ENCODE data around the gene SLC39A2. TPM values are rescaled to one million over a fixed set of nuclear protein-coding genes. Genes with fewer than 3 reads are reported as not detected.
"Not testable (repeated sequence)": the region's sequence is repeated elsewhere in the genome, so short reads cannot be mapped to it uniquely, and the experiment has no call there.

The SLC39A2 gene
- not detected for polyA plus RNA-seq (2013)

DNA sequence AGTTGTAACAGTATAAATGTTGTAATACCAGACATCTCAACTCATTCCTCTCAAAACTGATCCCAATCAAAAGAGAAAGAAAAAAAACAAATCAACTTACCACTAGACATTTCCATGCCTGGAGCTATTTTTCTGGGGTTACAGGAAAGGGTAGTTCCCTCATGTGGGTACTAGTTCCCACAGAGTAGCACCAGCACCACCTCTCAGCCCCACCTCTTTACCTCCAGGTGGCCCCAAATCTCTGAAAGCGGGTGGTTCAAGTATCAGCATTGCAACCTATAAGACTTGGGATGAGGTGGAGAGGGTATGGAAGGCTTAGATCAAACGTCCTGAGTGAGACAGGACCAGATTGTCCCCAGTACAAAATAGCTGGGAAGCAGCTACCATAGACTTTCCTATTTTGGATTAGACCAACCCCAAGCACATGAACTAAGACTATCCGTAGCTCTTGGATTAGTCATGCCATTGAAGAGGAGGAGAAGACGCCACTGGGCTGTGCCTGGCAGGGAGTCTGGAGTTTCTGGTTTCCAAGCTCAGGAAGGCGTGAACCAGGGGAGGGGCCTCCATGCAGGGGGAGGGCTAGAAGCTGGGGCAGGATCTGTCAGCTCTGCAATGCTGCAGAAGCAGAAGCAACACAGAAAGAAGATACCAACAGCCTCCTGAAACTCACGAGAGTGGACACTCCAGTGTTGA, at the start of gene SLC39A2:
Gene SLC39A2 (plus strand): TSS at position 620 of the 693 bp plus-strand sequence. CDS start 154 bp downstream, outside the sequence.
- ChIA-PET POLR2A (interaction anchor here (0.5 kb wide), 1 partner anchor 157 kb away, joined by 3 read pairs; no protein-coding TSS in a partner anchor), CTCF (interaction anchor here (0.5 to 10.6 kb wide), 8 partner anchors 9 to 111 kb away, joined by 3 to 109 read pairs (median 3); partner anchors contain the start of gene METTL17)
- Histone ChIP-seq H3K4me3 (ENCODE audit: control insufficient read depth in 1 of 7, extremely low read depth in 1 of 7, insufficient read depth in 4 of 7, low read depth in 2 of 7, low read length in 6 of 7) (no peak within 1 kb of the TSS), H3K27ac (ENCODE audit: insufficient read depth in 1 of 2, low read depth in 1 of 2, low read length in 2 of 2, poor library complexity in 1 of 2, severe bottlenecking in 2 of 2) (no peak within 1 kb of the TSS), H3K4me1 (ENCODE audit: control extremely low read depth in 1 of 4, control insufficient read depth in 4 of 4, insufficient read depth in 4 of 4, low read length in 3 of 4) (no peaks in the 10 kb centered on the region), H3K9me3 (ENCODE audit: control extremely low read depth in 1 of 5, control insufficient read depth in 4 of 5, insufficient read depth in 2 of 5, low read depth in 1 of 5, low read length in 4 of 5) (no peaks in the 10 kb centered on the region), H3K27me3 (replicated peaks in 2 of 5; ENCODE audit: control insufficient read depth in 4 of 5, insufficient read depth in 5 of 5, low read length in 4 of 5) (no peaks in the 10 kb centered on the region), H3K36me3 (ENCODE audit: control insufficient read depth in 4 of 4, insufficient read depth in 4 of 4, low read length in 3 of 4) (peaks cover 12 to 37% (median 28%) of the 10 kb centered on the region in 4 experiments)
- 93% methylated on average over 4 of the region's 6 CpGs for WGBS (ENCODE audit: insufficient coverage)
- no peak for DNase-seq

DNA sequence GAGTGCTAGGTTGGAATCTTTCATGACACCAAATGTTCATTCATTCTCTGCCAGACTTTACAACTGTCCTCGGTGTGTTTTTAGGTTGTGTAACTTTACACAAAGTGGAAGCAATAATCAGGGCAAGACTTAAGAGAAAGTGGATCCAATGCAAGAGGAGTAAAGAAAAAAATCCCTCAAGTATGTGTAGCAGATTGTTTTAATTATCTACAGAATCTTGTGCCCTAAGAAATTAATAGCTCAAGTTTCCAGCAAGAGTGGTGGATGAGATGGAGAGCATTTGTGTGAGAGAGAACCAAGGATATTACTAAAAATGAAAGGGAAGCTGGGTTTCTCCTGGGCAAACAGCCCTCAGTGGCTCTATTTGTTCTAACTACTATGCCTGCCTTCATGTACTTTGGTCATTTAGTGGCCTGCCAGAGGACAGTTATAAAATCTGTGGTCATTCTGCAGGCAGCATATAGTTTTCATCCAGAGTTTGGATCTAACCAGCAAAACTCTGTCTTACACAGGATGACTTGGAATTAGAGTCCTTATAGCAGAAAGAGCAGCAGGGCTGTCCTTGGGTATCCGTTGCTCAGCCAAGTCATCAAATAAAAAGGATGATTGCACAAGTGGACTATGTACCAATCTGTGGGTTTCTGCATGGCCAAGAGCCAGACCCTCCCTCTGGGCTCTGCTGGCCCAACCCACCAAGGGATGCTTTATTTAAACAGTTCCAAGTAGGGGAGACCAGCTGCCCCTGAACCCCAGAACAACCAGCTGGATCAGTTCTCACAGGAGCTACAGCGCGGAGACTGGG, 44.2 kb upstream of the SLC39A2 start, which contains the start of gene RNASE2:
Gene RNASE2 (plus strand): TSS at position 752 of the 802 bp plus-strand sequence. CDS start 285 bp downstream, outside the sequence.
- WGBS (ENCODE audit: insufficient coverage) = 72% methylated on average over 3 of the region's 4 CpGs
- POLR2A ChIA-PET; H3K27ac ChIP-seq (ENCODE audit: insufficient read depth in 1 of 2, low read depth in 1 of 2, low read length in 2 of 2, poor library complexity in 1 of 2, severe bottlenecking in 2 of 2); H3K9me3 ChIP-seq (ENCODE audit: control extremely low read depth in 1 of 5, control insufficient read depth in 4 of 5, insufficient read depth in 2 of 5, low read depth in 1 of 5, low read length in 4 of 5); H3K36me3 ChIP-seq (ENCODE audit: control insufficient read depth in 4 of 4, insufficient read depth in 4 of 4, low read length in 3 of 4); H3K27me3 ChIP-seq (replicated peaks in 2 of 5; ENCODE audit: control insufficient read depth in 4 of 5, insufficient read depth in 5 of 5, low read length in 4 of 5): not testable (repeated sequence)
- Histone ChIP-seq H3K4me1 (ENCODE audit: control extremely low read depth in 1 of 4, control insufficient read depth in 4 of 4, insufficient read depth in 4 of 4, low read length in 3 of 4) (peaks cover 0 to 38% (median 6%) of the 10 kb centered on the region in 4 experiments), H3K4me3 (ENCODE audit: control insufficient read depth in 1 of 7, extremely low read depth in 1 of 7, insufficient read depth in 4 of 7, low read depth in 2 of 7, low read length in 6 of 7) (peak within 1 kb of the TSS in 1 of 7 experiments; percentile 21)
- peak in 2 of 3 donors; percentile 44 to 49 for DNase-seq
- CTCF ChIA-PET = interaction anchor here (0.9 to 1.5 kb wide), 2 partner anchors 16 to 21 kb away, joined by 4 read pairs; no protein-coding TSS in a partner anchor

DNA sequence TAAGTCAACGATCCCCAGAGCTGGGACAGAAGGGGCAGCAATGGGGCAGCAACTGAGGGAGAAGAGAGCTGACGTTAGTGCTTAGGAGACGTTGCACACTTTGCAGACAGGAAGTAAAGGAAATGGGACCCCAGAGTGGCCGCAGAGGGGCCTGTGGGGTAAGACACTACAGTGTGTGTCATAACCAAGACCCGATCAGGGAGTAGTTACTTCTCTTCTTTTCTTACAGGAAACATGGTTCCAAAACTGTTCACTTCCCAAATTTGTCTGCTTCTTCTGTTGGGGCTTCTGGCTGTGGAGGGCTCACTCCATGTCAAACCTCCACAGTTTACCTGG, 43.6 kb upstream of the SLC39A2 start:
- not testable (repeated sequence) for H3K36me3 ChIP-seq (ENCODE audit: control insufficient read depth in 4 of 4, insufficient read depth in 4 of 4, low read length in 3 of 4); H3K27me3 ChIP-seq (replicated peaks in 2 of 5; ENCODE audit: control insufficient read depth in 4 of 5, insufficient read depth in 5 of 5, low read length in 4 of 5); H3K27ac ChIP-seq (ENCODE audit: insufficient read depth in 1 of 2, low read depth in 1 of 2, low read length in 2 of 2, poor library complexity in 1 of 2, severe bottlenecking in 2 of 2); H3K9me3 ChIP-seq (ENCODE audit: control extremely low read depth in 1 of 5, control insufficient read depth in 4 of 5, insufficient read depth in 2 of 5, low read depth in 1 of 5, low read length in 4 of 5)
- 16% methylated on average over 5 of the region's 5 CpGs for WGBS (ENCODE audit: insufficient coverage)
- POLR2A ChIA-PET = interaction anchor here (0.6 kb wide), 1 partner anchor 186 kb away, joined by 5 read pairs; no protein-coding TSS in a partner anchor
- peak overlapping the region in 1 of 7 experiments; percentile 21 for H3K4me3 ChIP-seq (ENCODE audit: control insufficient read depth in 1 of 7, extremely low read depth in 1 of 7, insufficient read depth in 4 of 7, low read depth in 2 of 7, low read length in 6 of 7)
- CTCF ChIA-PET = interaction anchor here (0.9 to 1.5 kb wide), 3 partner anchors 15 to 22 kb away, joined by 4 read pairs; no protein-coding TSS in a partner anchor
- peak in 2 of 3 donors; percentile 33 to 38 for DNase-seq
- peaks cover 0 to 37% (median 6%) of the 10 kb centered on the region in 4 experiments for H3K4me1 ChIP-seq (ENCODE audit: control extremely low read depth in 1 of 4, control insufficient read depth in 4 of 4, insufficient read depth in 4 of 4, low read length in 3 of 4)

DNA sequence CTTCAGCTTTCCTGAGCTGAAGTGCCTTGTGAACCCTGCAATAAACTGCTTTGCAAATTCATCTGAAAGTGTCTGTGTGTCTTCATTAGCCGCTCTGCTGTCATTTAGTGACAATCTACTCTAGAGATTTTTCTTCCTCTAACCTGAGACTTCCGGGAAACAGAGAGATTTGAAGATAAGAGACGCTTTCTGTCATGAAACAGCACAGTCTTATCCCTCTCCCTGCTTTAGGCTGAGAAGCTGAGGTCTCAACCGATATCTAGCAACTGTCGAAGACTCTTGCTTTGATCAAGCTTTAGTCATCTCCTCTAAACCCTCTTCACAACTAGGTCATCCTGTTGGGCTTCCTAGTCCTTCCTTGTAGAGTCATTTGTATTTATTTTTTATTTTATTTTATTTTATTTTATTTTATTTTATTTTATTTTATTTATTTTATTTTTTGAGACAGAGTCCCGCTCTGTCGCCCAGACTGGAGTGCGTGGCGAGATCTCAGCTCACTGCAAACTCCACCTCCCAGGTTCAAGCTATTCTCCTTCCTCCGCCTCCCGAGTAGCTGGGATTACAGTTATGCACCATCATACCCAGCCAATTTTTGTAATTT, 42.6 kb upstream of the SLC39A2 start:
- no peaks in the 10 kb centered on the region for H3K36me3 ChIP-seq (ENCODE audit: control insufficient read depth in 4 of 4, insufficient read depth in 4 of 4, low read length in 3 of 4)
- H3K27ac ChIP-seq (ENCODE audit: insufficient read depth in 1 of 2, low read depth in 1 of 2, low read length in 2 of 2, poor library complexity in 1 of 2, severe bottlenecking in 2 of 2) = no peak overlapping the region
- ChIA-PET CTCF (interaction anchor here (0.9 kb wide), 1 partner anchor 15 kb away, joined by 4 read pairs; no protein-coding TSS in a partner anchor), POLR2A (no interaction called here)
- H3K4me3 ChIP-seq (ENCODE audit: control insufficient read depth in 1 of 7, extremely low read depth in 1 of 7, insufficient read depth in 4 of 7, low read depth in 2 of 7, low read length in 6 of 7) = no peak overlapping the region
- WGBS (ENCODE audit: insufficient coverage) = 94% methylated on average over 3 of the region's 11 CpGs
- no peaks in the 10 kb centered on the region for H3K27me3 ChIP-seq (replicated peaks in 2 of 5; ENCODE audit: control insufficient read depth in 4 of 5, insufficient read depth in 5 of 5, low read length in 4 of 5)
- DNase-seq = no peak
- no peaks in the 10 kb centered on the region for H3K9me3 ChIP-seq (ENCODE audit: control extremely low read depth in 1 of 5, control insufficient read depth in 4 of 5, insufficient read depth in 2 of 5, low read depth in 1 of 5, low read length in 4 of 5)
- peaks cover 0 to 42% (median 7%) of the 10 kb centered on the region in 4 experiments for H3K4me1 ChIP-seq (ENCODE audit: control extremely low read depth in 1 of 4, control insufficient read depth in 4 of 4, insufficient read depth in 4 of 4, low read length in 3 of 4)

GRCh38 chr14:20958946-20959345, 40.1 kb upstream of the SLC39A2 start:
- H3K36me3 ChIP-seq (ENCODE audit: control insufficient read depth in 4 of 4, insufficient read depth in 4 of 4, low read length in 3 of 4); POLR2A ChIA-PET; H3K27me3 ChIP-seq (replicated peaks in 2 of 5; ENCODE audit: control insufficient read depth in 4 of 5, insufficient read depth in 5 of 5, low read length in 4 of 5); H3K4me3 ChIP-seq (ENCODE audit: control insufficient read depth in 1 of 7, extremely low read depth in 1 of 7, insufficient read depth in 4 of 7, low read depth in 2 of 7, low read length in 6 of 7); DNase-seq; H3K9me3 ChIP-seq (ENCODE audit: control extremely low read depth in 1 of 5, control insufficient read depth in 4 of 5, insufficient read depth in 2 of 5, low read depth in 1 of 5, low read length in 4 of 5); H3K27ac ChIP-seq (ENCODE audit: insufficient read depth in 1 of 2, low read depth in 1 of 2, low read length in 2 of 2, poor library complexity in 1 of 2, severe bottlenecking in 2 of 2): not testable (repeated sequence)
- CTCF ChIA-PET = interaction anchor here (3.0 kb wide), 1 partner anchor 12 kb away, joined by 38 read pairs; no protein-coding TSS in a partner anchor
- peaks cover 0 to 26% (median 7%) of the 10 kb centered on the region in 4 experiments for H3K4me1 ChIP-seq (ENCODE audit: control extremely low read depth in 1 of 4, control insufficient read depth in 4 of 4, insufficient read depth in 4 of 4, low read length in 3 of 4)

GRCh38 chr14:20969336-20969735, 29.8 kb upstream of the SLC39A2 start:
- no peak overlapping the region for H3K27ac ChIP-seq (ENCODE audit: insufficient read depth in 1 of 2, low read depth in 1 of 2, low read length in 2 of 2, poor library complexity in 1 of 2, severe bottlenecking in 2 of 2)
- WGBS (ENCODE audit: insufficient coverage) = 100% methylated on average over 3 of the region's 3 CpGs
- H3K36me3 ChIP-seq (ENCODE audit: control insufficient read depth in 4 of 4, insufficient read depth in 4 of 4, low read length in 3 of 4) = no peaks in the 10 kb centered on the region
- DNase-seq = no peak
- POLR2A ChIA-PET = no interaction called here
- CTCF ChIA-PET = interaction anchor here (1.0 to 8.0 kb wide), 6 partner anchors 9 to 275 kb away, joined by 3 to 92 read pairs (median 22); no protein-coding TSS in a partner anchor
- no peaks in the 10 kb centered on the region for H3K9me3 ChIP-seq (ENCODE audit: control extremely low read depth in 1 of 5, control insufficient read depth in 4 of 5, insufficient read depth in 2 of 5, low read depth in 1 of 5, low read length in 4 of 5)
- H3K27me3 ChIP-seq (replicated peaks in 2 of 5; ENCODE audit: control insufficient read depth in 4 of 5, insufficient read depth in 5 of 5, low read length in 4 of 5) = peaks cover 0 to 2% (median 0%) of the 10 kb centered on the region in 5 experiments
- peaks cover 0 to 14% (median 11%) of the 10 kb centered on the region in 4 experiments for H3K4me1 ChIP-seq (ENCODE audit: control extremely low read depth in 1 of 4, control insufficient read depth in 4 of 4, insufficient read depth in 4 of 4, low read length in 3 of 4)
- H3K4me3 ChIP-seq (ENCODE audit: control insufficient read depth in 1 of 7, extremely low read depth in 1 of 7, insufficient read depth in 4 of 7, low read depth in 2 of 7, low read length in 6 of 7) = no peak overlapping the region
